Measurements from ENCODE around the gene EYS. TPM values are rescaled to one million over a fixed set of nuclear protein-coding genes. Genes with fewer than 3 reads are reported as not detected.

The EYS gene
- total RNA-seq, 1 donor from 2014 or later: not detected

- no peak overlapping the region for H3K4me3 Mint-ChIP-seq
- H3K36me3 Mint-ChIP-seq (ENCODE audit: low read depth): peaks cover 16% of the 10 kb centered on the region
- DNase-seq: no peak
- intact Hi-C loops (cut with micrococcal nuclease): no loop called here
- H3K27ac Mint-ChIP-seq: no peak overlapping the region
- H3K27me3 Mint-ChIP-seq: no peaks in the 10 kb centered on the region
- H3K9me3 Mint-ChIP-seq: no peaks in the 10 kb centered on the region
- peaks cover 2% of the 10 kb centered on the region for H3K4me1 Mint-ChIP-seq
Measured at GRCh38 chr6:63674635-63675034, 2032.4 kb downstream of the EYS start.

- intact Hi-C loops (cut with micrococcal nuclease): no loop called here
- H3K4me1 Mint-ChIP-seq: peaks cover 2% of the 10 kb centered on the region
- no peaks in the 10 kb centered on the region for H3K27me3 Mint-ChIP-seq
- no peak overlapping the region for H3K4me3 Mint-ChIP-seq
- H3K9me3 Mint-ChIP-seq: no peaks in the 10 kb centered on the region
- no peak overlapping the region for H3K27ac Mint-ChIP-seq
- DNase-seq: no peak
- peaks cover 13% of the 10 kb centered on the region for H3K36me3 Mint-ChIP-seq (ENCODE audit: low read depth)
Measured at GRCh38 chr6:63673692-63674091, 2033.3 kb downstream of the EYS start.

DNA sequence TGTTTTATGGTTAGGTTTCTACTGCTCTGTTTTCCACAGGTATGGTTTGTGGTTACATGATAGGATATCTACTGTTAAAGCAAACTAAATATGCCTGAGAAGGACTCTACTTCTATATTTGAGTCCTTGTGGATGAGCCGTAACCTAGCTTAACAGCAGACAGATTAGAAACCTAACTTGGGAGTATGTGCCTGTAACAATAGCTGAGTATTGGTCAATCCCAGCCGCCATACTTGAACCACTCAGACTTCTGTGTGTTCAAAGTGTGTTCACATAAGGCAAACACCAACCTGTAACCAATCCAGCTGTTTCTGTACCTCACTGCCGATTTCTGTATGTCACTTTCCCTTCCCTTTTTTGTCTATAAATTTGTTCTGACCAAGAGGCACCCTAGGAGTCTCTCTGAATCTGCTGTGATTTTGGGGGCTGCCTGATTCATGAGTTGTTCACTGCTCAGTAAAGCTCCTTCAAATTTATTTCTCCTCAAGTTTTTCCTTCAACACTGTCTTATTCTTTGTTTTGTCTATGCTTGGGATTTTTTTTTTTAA lies 2034.4 kb downstream of the EYS start:
- no peak for DNase-seq
- H3K36me3 Mint-ChIP-seq (ENCODE audit: low read depth): peaks cover 13% of the 10 kb centered on the region
- H3K4me3 Mint-ChIP-seq: no peak overlapping the region
- H3K27ac Mint-ChIP-seq: no peak overlapping the region
- H3K4me1 Mint-ChIP-seq: peaks cover 2% of the 10 kb centered on the region
- H3K9me3 Mint-ChIP-seq: no peaks in the 10 kb centered on the region
- intact Hi-C loops (cut with micrococcal nuclease): no loop called here
- no peaks in the 10 kb centered on the region for H3K27me3 Mint-ChIP-seq

GRCh38 chr6:63671098-63671754 lies 2035.8 kb downstream of the EYS start:
- no peak for DNase-seq
- H3K9me3 Mint-ChIP-seq: no peaks in the 10 kb centered on the region
- H3K36me3 Mint-ChIP-seq (ENCODE audit: low read depth): peaks cover 13% of the 10 kb centered on the region
- no peaks in the 10 kb centered on the region for H3K27me3 Mint-ChIP-seq
- no peak overlapping the region for H3K4me3 Mint-ChIP-seq
- H3K27ac Mint-ChIP-seq: no peak overlapping the region
- intact Hi-C loops (cut with micrococcal nuclease): no loop called here
- peaks cover 2% of the 10 kb centered on the region for H3K4me1 Mint-ChIP-seq
